Prostate gland (tissue), 2 donors: ENCODE data around the gene FBXW2. TPM values are rescaled to one million over a fixed set of nuclear protein-coding genes. Genes with fewer than 3 reads are reported as not detected.

Source experiments
- DNase-seq: peaks from one replicate; pipeline ENCODE4 v3.0.0-alpha.2; 2019; ENCODE audit warnings: low spot score
- H3K27ac ChIP-seq, 2 donors: fragments of 200-600 bp; sonication (generic); 2 replicates each; pipeline ENCODE4 v1.5.1; 2017 to 2019
- H3K27me3 ChIP-seq: fragments of 200-600 bp; sonication (generic); replicated peaks from 2 replicates; pipeline ENCODE4 v1.5.1; 2019; ENCODE audit not compliant: insufficient read depth
- H3K36me3 ChIP-seq, 2 donors: fragments of 200-600 bp; sonication (generic); 1 replicate in 1 of 2; 2 replicates in 1 of 2; pipeline versions ENCODE4 v1.5.1 to v1.8.1; 2017 to 2019
- H3K4me1 ChIP-seq: fragments of 200-600 bp; sonication (generic); replicated peaks from 2 replicates; pipeline ENCODE4 v1.5.1; 2019
- H3K4me3 ChIP-seq, 2 donors: fragments of 200-600 bp; sonication (generic); 2 replicates each; pipeline ENCODE4 v1.5.1; 2017 to 2019
- H3K9me3 ChIP-seq: fragments of 200-600 bp; sonication (generic); 2 replicates; pipeline ENCODE4 v1.5.1; 2017
- CTCF ChIP-seq, 4 experiments: fragments of 200-600 bp in 2 of 4; fragments of 450-650 bp in 2 of 4; sonication (generic) in 2 of 4; IDR thresholded peaks; 1 replicate in 3 of 4; 2 replicates in 1 of 4; pipeline ENCODE4 v1.5.1; 2016 to 2019; ENCODE audit warnings: antibody characterized with exemption in 4 of 4, mild to moderate bottlenecking in 2 of 4, moderate library complexity in 2 of 4
- POLR2A ChIP-seq: fragments of 450-650 bp; IDR thresholded peaks from one replicate; pipeline ENCODE4 v1.6.1; 2016; ENCODE audit warnings: antibody characterized with exemption, mild to moderate bottlenecking
- POLR2AphosphoS5 ChIP-seq: sonication (generic); formaldehyde crosslinking; IDR thresholded peaks from one replicate; pipeline ENCODE4 v1.6.1; 2017; ENCODE audit warnings: antibody characterized with exemption
- WGBS: methylation state at CpG from one replicate; pipeline ENCODE4 v1.1.5; 2018; 5-methylcytosine and 5-hydroxymethylcytosine counted together
- intact Hi-C: fragments of 100-400 bp; cut with DNase I; formaldehyde crosslinking; loops from one replicate; pipeline ENCODE4 v1.14.2; 2022
- total RNA-seq, 2 donors: library from RNA; depleted of rRNA; stranded (reverse); fragments of >200 nt; gene quantifications; one replicate each; pipeline ENCODE4 v1.1.0, GENCODE V29; 2016

FBXW2 gene
- total RNA-seq, 2 donors from 2014 or later, result 38.3 to 57.1 TPM

GRCh38 chr9:120735415-120736126 is 57.6 kb downstream of the FBXW2 start:
- no peaks in the 10 kb centered on the region for H3K36me3 ChIP-seq
- TF ChIP-seq CTCF (IDR thresholded peaks at IDR 0.05) (no peak), POLR2A (no peak), POLR2AphosphoS5 (no peak)
- H3K4me3 ChIP-seq, result no peak overlapping the region
- no peak overlapping the region for H3K27ac ChIP-seq
- no peaks in the 10 kb centered on the region for H3K9me3 ChIP-seq
- WGBS, result 58% methylated on average over 3 of the region's 3 CpGs
- H3K27me3 ChIP-seq, result no peaks in the 10 kb centered on the region
- no peaks in the 10 kb centered on the region for H3K4me1 ChIP-seq
- no peak for DNase-seq
- intact Hi-C loops, result no loop called here

GRCh38 chr9:120734607-120735410 is 58.4 kb downstream of the FBXW2 start:
- no peaks in the 10 kb centered on the region for H3K9me3 ChIP-seq
- no peak overlapping the region for H3K27ac ChIP-seq
- H3K27me3 ChIP-seq, result no peaks in the 10 kb centered on the region
- no peak for DNase-seq
- 41% methylated on average over 2 of the region's 2 CpGs for WGBS
- no peak overlapping the region for H3K4me3 ChIP-seq
- intact Hi-C loops, result no loop called here
- no peaks in the 10 kb centered on the region for H3K4me1 ChIP-seq
- TF ChIP-seq CTCF (IDR thresholded peaks at IDR 0.05), result no peak
- TF ChIP-seq POLR2AphosphoS5, result no peak
- TF ChIP-seq POLR2A, result no peak
- H3K36me3 ChIP-seq, result no peaks in the 10 kb centered on the region

GRCh38 chr9:120733190-120733589 is 60.0 kb downstream of the FBXW2 start:
- no peaks in the 10 kb centered on the region for H3K4me1 ChIP-seq

GRCh38 chr9:120730654-120731514 is 62.3 kb downstream of the FBXW2 start:
- DNase-seq, result no peak
- H3K27ac ChIP-seq, result no peak overlapping the region
- intact Hi-C loops, result no loop called here

More at GRCh38 chr9:120733190-120733589, 60.0 kb downstream of the FBXW2 start:
- DNase-seq, result no peak
- H3K4me3 ChIP-seq, result no peak overlapping the region
- H3K36me3 ChIP-seq, result no peaks in the 10 kb centered on the region
- no peaks in the 10 kb centered on the region for H3K27me3 ChIP-seq
- no peak overlapping the region for H3K27ac ChIP-seq
- intact Hi-C loops, result no loop called here
- H3K9me3 ChIP-seq, result no peaks in the 10 kb centered on the region
- 77% methylated on average over 5 of the region's 5 CpGs for WGBS
- TF ChIP-seq CTCF (IDR thresholded peaks at IDR 0.05) (no peak), POLR2AphosphoS5 (peak; percentile 9), POLR2A (no peak)

More at GRCh38 chr9:120730654-120731514, 62.3 kb downstream of the FBXW2 start:
- Histone ChIP-seq H3K9me3 (no peaks in the 10 kb centered on the region), H3K4me3 (no peak overlapping the region), H3K36me3 (no peaks in the 10 kb centered on the region), H3K4me1 (no peaks in the 10 kb centered on the region), H3K27me3 (no peaks in the 10 kb centered on the region)
- TF ChIP-seq CTCF (IDR thresholded peaks at IDR 0.05) (no peak), POLR2A (no peak), POLR2AphosphoS5 (no peak)
- WGBS, result 82% methylated on average over 7 of the region's 7 CpGs
